Keratinocyte (primary cell): ENCODE data around the gene TENM4.

Experiments
- EZH2 ChIP-seq: IDR thresholded peaks from one replicate; pipeline ENCODE4 v1.6.1; 2012; ENCODE audit warnings: inconsistent platforms, mild to moderate bottlenecking, low read length, moderate library complexity
- TF ChIP-seq, protein P1 (sequence below), 3 experiments: IDR thresholded peaks in 1 of 3; conservative IDR thresholded peaks in 1 of 3; optimal IDR thresholded peaks in 1 of 3; 2 replicates in 2 of 3; 3 replicates in 1 of 3; pipeline versions ENCODE3 to v1.5.1; 2011; ENCODE audit warnings: low read length in 3 of 3, mild to moderate bottlenecking in 3 of 3, moderate library complexity in 2 of 3, control low read depth in 1 of 3, inconsistent platforms in 1 of 3; ENCODE audit not compliant: insufficient read depth in 2 of 3; ENCODE audit errors: extremely low read depth in 1 of 3

DNA sequence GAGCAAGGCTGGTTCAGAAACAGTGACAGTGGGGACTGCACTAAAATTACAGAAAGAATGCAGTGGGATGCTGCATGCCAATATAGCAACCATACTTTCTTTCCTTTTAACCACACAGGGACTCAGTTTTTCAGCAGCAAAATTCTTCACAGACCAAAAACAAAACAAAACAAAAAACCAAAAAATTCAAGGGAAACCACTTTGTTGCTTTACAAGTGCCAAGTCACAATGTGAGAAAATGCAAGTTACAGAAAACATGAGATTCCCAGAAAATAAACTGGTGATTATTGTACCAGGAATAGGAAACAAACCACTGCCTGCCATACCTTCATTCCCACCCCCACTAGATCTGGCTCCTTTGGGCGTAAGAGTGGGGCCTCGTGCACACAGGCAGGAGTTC is 52.6 kb downstream of the TENM4 start:
- no peak for TF ChIP-seq EZH2
- TF ChIP-seq, protein P1, sequence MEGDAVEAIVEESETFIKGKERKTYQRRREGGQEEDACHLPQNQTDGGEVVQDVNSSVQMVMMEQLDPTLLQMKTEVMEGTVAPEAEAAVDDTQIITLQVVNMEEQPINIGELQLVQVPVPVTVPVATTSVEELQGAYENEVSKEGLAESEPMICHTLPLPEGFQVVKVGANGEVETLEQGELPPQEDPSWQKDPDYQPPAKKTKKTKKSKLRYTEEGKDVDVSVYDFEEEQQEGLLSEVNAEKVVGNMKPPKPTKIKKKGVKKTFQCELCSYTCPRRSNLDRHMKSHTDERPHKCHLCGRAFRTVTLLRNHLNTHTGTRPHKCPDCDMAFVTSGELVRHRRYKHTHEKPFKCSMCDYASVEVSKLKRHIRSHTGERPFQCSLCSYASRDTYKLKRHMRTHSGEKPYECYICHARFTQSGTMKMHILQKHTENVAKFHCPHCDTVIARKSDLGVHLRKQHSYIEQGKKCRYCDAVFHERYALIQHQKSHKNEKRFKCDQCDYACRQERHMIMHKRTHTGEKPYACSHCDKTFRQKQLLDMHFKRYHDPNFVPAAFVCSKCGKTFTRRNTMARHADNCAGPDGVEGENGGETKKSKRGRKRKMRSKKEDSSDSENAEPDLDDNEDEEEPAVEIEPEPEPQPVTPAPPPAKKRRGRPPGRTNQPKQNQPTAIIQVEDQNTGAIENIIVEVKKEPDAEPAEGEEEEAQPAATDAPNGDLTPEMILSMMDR (optimal IDR thresholded peaks at IDR 0.05 in 1 of 3, IDR thresholded peaks at IDR 0.05 in 1 of 3, conservative IDR thresholded peaks at IDR 0.05 in 1 of 3; ENCODE audit: extremely low read depth in 1 of 3, insufficient read depth in 2 of 3, low read length in 3 of 3), result no peak
